GM12878 (cell line): Measurements from ENCODE around the gene PPP2R2D. TPM values are rescaled to one million over a fixed set of nuclear protein-coding genes. Genes with fewer than 3 reads are reported as not detected.

ENCODE experiments used
- ATAC-seq: fragments of 200-7000 bp; cut with Tn5 transposase; 3 replicates; pipeline ENCODE4 v1.9.1; 2020; ENCODE audit warnings: mild to moderate bottlenecking, moderate library complexity
- BruUV-seq: library from RNA; stranded (reverse); fragments of 400-500 nt; replicated peaks from 2 replicates; lab custom pipeline; 2021; lab: Mats Ljungman, UMichigan
- CTCF ChIA-PET: fragments of 300-600 bp; sonication (Branson Sonifier 250); formaldehyde crosslinking; extraction: SDS; loops from one replicate; lab custom pipeline; 2021; ENCODE audit warnings: inconsistent platforms; lab: Yijun Ruan, JAX
- POLR2A ChIA-PET: fragments of 350-600 bp; formaldehyde crosslinking; extraction: SDS; loops from one replicate; lab custom pipeline; 2021; ENCODE audit warnings: inconsistent platforms; lab: Charles Lee
- RAD21 ChIA-PET: fragments of 300-600 bp; sonication (Branson Sonifier 250); formaldehyde crosslinking; loops from one replicate; lab custom pipeline; 2023; ENCODE audit warnings: antibody characterized with exemption; ENCODE audit not compliant: unreplicated experiment; lab: Charles Lee
- SMC1A ChIA-PET: fragments of 300-600 bp; sonication (Branson Sonifier 250); formaldehyde crosslinking; loops from one replicate; lab custom pipeline; 2023; ENCODE audit not compliant: unreplicated experiment, uncharacterized antibody; lab: Charles Lee
- DNase-seq: peaks from one replicate; pipeline ENCODE4 v3.0.0-alpha.2; 2011; ENCODE audit warnings: low read depth, low spot score
- FAIRE-seq: peaks from 3 replicates; lab custom pipeline; 2011; peaks lifted over from hg19 to GRCh38; lab: Jason Lieb, UNC
- H2AFZ ChIP-seq: 2 replicates; pipeline ENCODE4 v1.6.0; 2011; ENCODE audit warnings: low read depth, low read length, control low read depth; ENCODE audit not compliant: control insufficient read depth
- H3K27ac ChIP-seq: 2 replicates; pipeline ENCODE4 v1.5.1; 2011; ENCODE audit warnings: control low read depth; ENCODE audit not compliant: control insufficient read depth, insufficient read depth
- H3K27me3 ChIP-seq, 2 experiments: replicated peaks in 1 of 2; 2 replicates each; pipeline versions ENCODE4 v1.6.0 to v1.6.1; 2011; ENCODE audit warnings: low read length in 1 of 2; ENCODE audit not compliant: control insufficient read depth in 2 of 2, insufficient read depth in 2 of 2
- H3K36me3 ChIP-seq, 2 experiments: 2 replicates each; pipeline ENCODE4 v1.5.1; 2011; ENCODE audit warnings: low read length in 1 of 2; ENCODE audit not compliant: control insufficient read depth in 2 of 2, insufficient read depth in 2 of 2
- H3K4me1 ChIP-seq: 2 replicates; pipeline ENCODE4 v1.6.1; 2011; ENCODE audit warnings: mild to moderate bottlenecking, low read length, moderate library complexity, mixed read lengths; ENCODE audit not compliant: control insufficient read depth, insufficient read depth
- H3K4me2 ChIP-seq: 2 replicates; pipeline ENCODE4 v1.6.0; 2011; ENCODE audit warnings: control low read depth; ENCODE audit not compliant: control insufficient read depth, insufficient read depth
- H3K4me3 ChIP-seq: fragments of 200-600 bp; sonication (generic); 2 replicates; pipeline ENCODE4 v1.5.1; 2016
- H3K79me2 ChIP-seq: 2 replicates; pipeline ENCODE4 v1.6.0; 2011; ENCODE audit warnings: low read length; ENCODE audit not compliant: control insufficient read depth, insufficient read depth
- H3K9ac ChIP-seq: 2 replicates; pipeline ENCODE4 v1.8.0; 2011; ENCODE audit warnings: low read length, control low read depth, mixed read lengths; ENCODE audit not compliant: control insufficient read depth, insufficient read depth
- H3K9me3 ChIP-seq: replicated peaks from 3 replicates; pipeline ENCODE4 v1.5.1; 2011; ENCODE audit warnings: mild to moderate bottlenecking, low read length; ENCODE audit not compliant: control insufficient read depth, insufficient read depth
- H4K20me1 ChIP-seq: 2 replicates; pipeline ENCODE4 v1.6.0; 2011; ENCODE audit not compliant: control insufficient read depth, insufficient read depth
- ATF2 ChIP-seq: IDR thresholded peaks from 2 replicates; pipeline ENCODE4 v1.6.1; 2012; ENCODE audit warnings: low read length, inconsistent platforms
- CHD2 ChIP-seq: IDR thresholded peaks from 2 replicates; pipeline ENCODE4 v1.6.1; 2011; ENCODE audit warnings: low read depth, low read length, improper control_type of control experiment, borderline replicate concordance
- E2F8 ChIP-seq: fragments of 450-650 bp; IDR thresholded peaks from 2 replicates; pipeline ENCODE4 v1.6.1; 2018; ENCODE audit warnings: mild to moderate bottlenecking, low read depth, moderate library complexity; ENCODE audit not compliant: partially characterized antibody
- EED ChIP-seq: sonication (generic); IDR thresholded peaks from 2 replicates; pipeline ENCODE4 v1.6.1; 2016; ENCODE audit warnings: antibody characterized with exemption, low read depth
- HDAC6 ChIP-seq: fragments of 200-600 bp; sonication (generic); IDR thresholded peaks from one replicate; pipeline ENCODE4 v1.8.0; 2017; ENCODE audit warnings: antibody characterized with exemption; ENCODE audit not compliant: unreplicated experiment
- IRF5 ChIP-seq: fragments of 450-650 bp; IDR thresholded peaks from 2 replicates; pipeline ENCODE4 v1.6.1; 2017; ENCODE audit warnings: borderline replicate concordance
- MTA3 ChIP-seq: IDR thresholded peaks from 2 replicates; pipeline ENCODE4 v1.6.1; 2012; ENCODE audit warnings: low read length, inconsistent platforms, borderline replicate concordance
- NBN ChIP-seq: fragments of 450-650 bp; IDR thresholded peaks from 2 replicates; pipeline ENCODE4 v1.6.1; 2016
- POLR2A ChIP-seq: IDR thresholded peaks from 2 replicates; pipeline ENCODE4 v1.6.1; 2011; ENCODE audit warnings: low read depth, mild to moderate bottlenecking, low read length
- WGBS: methylation state at CpG from one replicate; pipeline ENCODE4 v1.1.6; 2016; ENCODE audit warnings: low lambda C conversion rate; ENCODE audit not compliant: insufficient replicate concordance, insufficient coverage; ENCODE audit errors: missing lambda C conversion rate; 5-methylcytosine and 5-hydroxymethylcytosine counted together
- in situ Hi-C: fragments of 300-500 bp; cut with MboI; formaldehyde crosslinking; loops from 9 replicates; pipeline ENCODE4 v1.14.3; 2018; ENCODE audit warnings: mixed read lengths
- intact Hi-C: fragments of 100-400 bp; cut with micrococcal nuclease; formaldehyde crosslinking; loops from one replicate; pipeline ENCODE4 v1.14.2; 2022; ENCODE audit not compliant: unreplicated experiment
- polyA plus RNA-seq, 11 experiments: library from polyadenylated mRNA; depleted of rRNA in 4 of 11; unstranded in 6 of 11; stranded (reverse) in 5 of 11; fragments of >200 nt; fragmentation: Nextera tagmentation in 4 of 11; fragmentation: Illumina TruSeq in 1 of 11; extraction: Ambion mirVana in 4 of 11; extraction: Trizol in 1 of 11; gene quantifications; 1 replicate in 1 of 11; 2 replicates in 10 of 11; pipeline versions ENCODE4 v1.2.1 to v1.2.3, GENCODE V29; 2011 to 2016; ENCODE audit warnings: inconsistent platforms in 2 of 11, missing spikeins in 2 of 11, low read depth in 1 of 11
- total RNA-seq, 4 experiments: library from RNA; depleted of rRNA in 3 of 4; stranded (reverse); fragments of >200 nt in 3 of 4; fragmentation: Illumina TruSeq in 1 of 4; extraction: Trizol in 1 of 4; gene quantifications; 2 replicates each; pipeline versions ENCODE4 v1.2.1 to v1.2.3, GENCODE V29; 2013 to 2021
- TF ChIP-seq, protein P1 (sequence below): fragments of 450-650 bp; IDR thresholded peaks from 2 replicates; pipeline ENCODE4 v1.6.1; 2017; ENCODE audit warnings: antibody characterized with exemption, mild to moderate bottlenecking, moderate library complexity

Gene PPP2R2D
- total and polyA plus RNA-seq, 10 of the 15 experiments (the other 5 are each of a cell fraction or from before 2014, with no cell fraction given), result 2.8 to 41.9 (median 21.8) TPM

GRCh38 chr10:131947631-131948347 lies 47.0 kb downstream of the PPP2R2D start:
- Histone ChIP-seq H2AFZ (no peak overlapping the region), H3K9me3 (no peaks in the 10 kb centered on the region)
- RAD21 ChIA-PET, result no interaction called here
- ATAC-seq, result no peak
- no peak for FAIRE-seq
- no peak for DNase-seq
- no peak for TF ChIP-seq MTA3
- no peak for TF ChIP-seq EED
- TF ChIP-seq POLR2A, result no peak
- TF ChIP-seq NBN, result no peak
- TF ChIP-seq E2F8, result no peak
- TF ChIP-seq ATF2, result no peak
- TF ChIP-seq, protein P1, sequence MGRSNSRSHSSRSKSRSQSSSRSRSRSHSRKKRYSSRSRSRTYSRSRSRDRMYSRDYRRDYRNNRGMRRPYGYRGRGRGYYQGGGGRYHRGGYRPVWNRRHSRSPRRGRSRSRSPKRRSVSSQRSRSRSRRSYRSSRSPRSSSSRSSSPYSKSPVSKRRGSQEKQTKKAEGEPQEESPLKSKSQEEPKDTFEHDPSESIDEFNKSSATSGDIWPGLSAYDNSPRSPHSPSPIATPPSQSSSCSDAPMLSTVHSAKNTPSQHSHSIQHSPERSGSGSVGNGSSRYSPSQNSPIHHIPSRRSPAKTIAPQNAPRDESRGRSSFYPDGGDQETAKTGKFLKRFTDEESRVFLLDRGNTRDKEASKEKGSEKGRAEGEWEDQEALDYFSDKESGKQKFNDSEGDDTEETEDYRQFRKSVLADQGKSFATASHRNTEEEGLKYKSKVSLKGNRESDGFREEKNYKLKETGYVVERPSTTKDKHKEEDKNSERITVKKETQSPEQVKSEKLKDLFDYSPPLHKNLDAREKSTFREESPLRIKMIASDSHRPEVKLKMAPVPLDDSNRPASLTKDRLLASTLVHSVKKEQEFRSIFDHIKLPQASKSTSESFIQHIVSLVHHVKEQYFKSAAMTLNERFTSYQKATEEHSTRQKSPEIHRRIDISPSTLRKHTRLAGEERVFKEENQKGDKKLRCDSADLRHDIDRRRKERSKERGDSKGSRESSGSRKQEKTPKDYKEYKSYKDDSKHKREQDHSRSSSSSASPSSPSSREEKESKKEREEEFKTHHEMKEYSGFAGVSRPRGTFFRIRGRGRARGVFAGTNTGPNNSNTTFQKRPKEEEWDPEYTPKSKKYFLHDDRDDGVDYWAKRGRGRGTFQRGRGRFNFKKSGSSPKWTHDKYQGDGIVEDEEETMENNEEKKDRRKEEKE, result no peak
- TF ChIP-seq CHD2, result no peak
- TF ChIP-seq HDAC6, result no peak
- no peak for TF ChIP-seq IRF5
- TF ChIP-seq, all 136 proteins: peak for 0
- ChIA-PET CTCF (interaction anchor here (1.2 kb wide), 1 partner anchor 62 kb away, joined by 3 read pairs; no protein-coding TSS in a partner anchor), SMC1A (no interaction called here), POLR2A (no interaction called here)
- Histone ChIP-seq H3K79me2 (no peaks in the 10 kb centered on the region), H3K4me3 (no peak overlapping the region), H3K36me3 (peaks cover 27 to 34% of the 10 kb centered on the region in 2 experiments), H3K27ac (no peak overlapping the region), H3K4me2 (no peak overlapping the region), H3K4me1 (no peaks in the 10 kb centered on the region), H4K20me1 (no peaks in the 10 kb centered on the region), H3K9ac (no peak overlapping the region), H3K27me3 (no peaks in the 10 kb centered on the region)
- no TSS peak for BruUV-seq
- intact Hi-C loops (no loop called here), in situ Hi-C loops (no loop called here)
- WGBS, result 98% methylated on average over 18 of the region's 18 CpGs
